GM12801 (cell line): Measurements from ENCODE around the gene C2CD5.

ENCODE experiments used
- TF ChIP-seq, protein P1 (sequence below): IDR thresholded peaks from one replicate; pipeline ENCODE4 v1.5.1; 2011; ENCODE audit warnings: control low read depth; ENCODE audit not compliant: insufficient read length; ENCODE audit errors: extremely low read depth

C2CD5 gene

DNA sequence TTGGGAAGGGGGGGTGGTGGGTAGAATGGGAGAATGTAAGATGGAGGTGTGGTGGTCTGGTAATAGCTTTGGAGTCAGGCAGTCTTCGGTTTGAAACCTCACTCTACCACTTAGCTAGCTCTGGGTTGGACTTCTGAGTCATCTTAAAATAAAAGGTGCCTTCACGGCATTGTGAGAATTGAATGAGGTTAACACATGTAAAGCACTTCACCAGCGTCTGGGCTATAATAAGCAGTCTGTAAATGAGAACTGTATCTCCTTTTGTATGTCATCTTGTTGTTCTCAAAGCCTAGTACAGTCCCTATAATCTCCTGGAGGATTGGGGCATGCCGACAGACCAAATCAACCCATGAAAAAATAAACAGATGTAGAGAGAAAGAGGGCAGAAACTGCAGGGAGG is 11.2 kb downstream of the C2CD5 start:
- TF ChIP-seq, protein P1, sequence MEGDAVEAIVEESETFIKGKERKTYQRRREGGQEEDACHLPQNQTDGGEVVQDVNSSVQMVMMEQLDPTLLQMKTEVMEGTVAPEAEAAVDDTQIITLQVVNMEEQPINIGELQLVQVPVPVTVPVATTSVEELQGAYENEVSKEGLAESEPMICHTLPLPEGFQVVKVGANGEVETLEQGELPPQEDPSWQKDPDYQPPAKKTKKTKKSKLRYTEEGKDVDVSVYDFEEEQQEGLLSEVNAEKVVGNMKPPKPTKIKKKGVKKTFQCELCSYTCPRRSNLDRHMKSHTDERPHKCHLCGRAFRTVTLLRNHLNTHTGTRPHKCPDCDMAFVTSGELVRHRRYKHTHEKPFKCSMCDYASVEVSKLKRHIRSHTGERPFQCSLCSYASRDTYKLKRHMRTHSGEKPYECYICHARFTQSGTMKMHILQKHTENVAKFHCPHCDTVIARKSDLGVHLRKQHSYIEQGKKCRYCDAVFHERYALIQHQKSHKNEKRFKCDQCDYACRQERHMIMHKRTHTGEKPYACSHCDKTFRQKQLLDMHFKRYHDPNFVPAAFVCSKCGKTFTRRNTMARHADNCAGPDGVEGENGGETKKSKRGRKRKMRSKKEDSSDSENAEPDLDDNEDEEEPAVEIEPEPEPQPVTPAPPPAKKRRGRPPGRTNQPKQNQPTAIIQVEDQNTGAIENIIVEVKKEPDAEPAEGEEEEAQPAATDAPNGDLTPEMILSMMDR = no peak

GRCh38 chr12:22532317-22532716 is 12.0 kb downstream of the C2CD5 start:
- TF ChIP-seq, protein P1 = no peak

DNA sequence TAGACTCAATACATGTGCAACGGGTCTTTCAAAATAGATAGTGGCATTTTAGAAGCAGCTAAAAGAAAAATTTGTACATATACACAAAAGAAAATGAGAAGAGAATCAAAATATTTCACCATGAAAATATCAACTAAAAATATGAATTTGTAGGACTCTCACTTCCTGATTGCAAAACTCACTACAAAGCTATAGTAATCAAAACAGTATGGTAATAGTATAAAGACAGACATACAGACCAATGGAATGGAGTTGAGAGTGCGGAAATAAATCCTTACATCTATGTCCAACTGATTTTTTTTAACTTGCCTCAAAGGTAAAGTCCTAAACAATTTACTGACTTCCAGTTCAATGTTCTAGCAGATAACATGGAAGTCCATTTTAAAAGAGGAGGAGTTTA is 13.1 kb downstream of the C2CD5 start:
- TF ChIP-seq, protein P1 = no peak

DNA sequence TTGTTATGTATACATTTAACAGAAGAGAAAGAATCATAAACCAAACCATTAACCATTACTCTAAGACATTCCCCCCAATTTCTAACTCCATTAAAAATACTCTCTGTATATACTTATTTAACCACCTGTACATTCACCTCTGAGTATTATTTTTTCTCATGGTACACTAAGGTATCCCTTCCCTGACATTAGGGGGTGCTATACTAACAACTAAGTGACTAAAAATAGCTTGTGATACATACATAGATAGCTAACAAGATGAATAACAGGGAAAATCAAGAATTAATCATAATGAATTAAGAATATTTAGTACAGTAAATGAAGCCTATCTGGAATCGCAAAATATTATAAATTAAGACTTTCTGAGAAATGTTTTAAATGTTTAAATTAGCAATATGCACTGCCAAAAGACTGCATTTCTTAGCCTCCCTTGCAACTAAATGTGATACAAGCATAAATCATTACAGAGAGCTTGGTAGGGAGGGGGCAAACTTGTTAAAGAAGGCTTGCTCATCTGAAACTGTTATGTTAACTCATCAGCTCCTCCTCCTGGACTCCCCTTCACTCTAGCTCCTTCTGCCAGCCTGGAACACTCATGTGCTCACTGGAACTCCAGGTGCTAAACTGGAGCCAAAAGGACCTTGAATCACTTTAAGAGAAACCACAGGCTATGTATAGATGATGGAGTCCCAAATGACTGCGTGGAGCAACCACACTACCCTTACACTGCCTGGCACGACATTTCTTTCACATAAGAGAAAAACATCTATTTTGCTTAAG is 14.9 kb downstream of the C2CD5 start:
- TF ChIP-seq, protein P1 = no peak

DNA sequence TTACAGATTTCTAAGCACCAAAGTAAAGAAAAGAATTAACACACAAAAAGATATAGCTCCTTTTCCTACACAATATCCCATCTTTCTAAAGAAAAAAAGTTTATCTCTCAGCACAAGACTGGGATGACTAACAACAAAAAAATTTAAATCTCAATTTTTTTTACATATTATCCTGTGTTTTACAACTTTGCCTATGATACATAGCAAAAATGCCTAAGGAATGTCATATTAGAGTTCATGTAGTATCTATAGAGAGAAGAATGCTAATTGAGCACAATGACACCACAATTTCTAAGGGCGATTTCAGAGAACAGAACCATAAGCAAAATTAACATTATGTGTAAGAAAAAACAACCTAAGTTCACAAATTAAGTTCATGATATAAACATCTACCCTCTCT is 16.3 kb downstream of the C2CD5 start:
- TF ChIP-seq, protein P1 = no peak

DNA sequence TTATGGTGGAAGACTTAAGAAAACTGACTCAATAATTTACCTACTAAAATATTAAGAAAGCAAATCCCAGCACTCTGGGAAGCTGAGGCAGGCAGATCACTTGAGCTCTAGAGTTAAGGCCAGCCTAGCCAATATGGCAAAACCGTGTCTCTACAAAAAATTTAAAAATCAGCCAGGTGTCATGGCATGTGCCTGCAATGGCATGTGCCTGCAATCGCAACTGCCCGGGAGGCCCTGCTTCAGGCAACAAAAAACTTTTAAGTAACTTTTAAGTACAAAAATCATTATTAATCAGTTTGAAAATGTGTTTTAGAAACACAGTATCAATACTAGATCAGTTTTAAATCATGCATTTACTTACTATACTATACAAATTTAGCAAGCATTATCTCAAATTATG is 17.5 kb downstream of the C2CD5 start:
- TF ChIP-seq, protein P1 = no peak

- TF ChIP-seq, protein P1 = no peak
Measured at GRCh38 chr12:22525426-22525825, 18.9 kb downstream of the C2CD5 start.

GRCh38 chr12:22518998-22519397 is 25.3 kb downstream of the C2CD5 start:
- TF ChIP-seq, protein P1 = no peak
